ENCODE results near the gene SLC16A13.
"Not testable (repeated sequence)": the region's sequence is repeated elsewhere in the genome, so short reads cannot be mapped to it uniquely, and the experiment has no call there.

SLC16A13 gene

DNA sequence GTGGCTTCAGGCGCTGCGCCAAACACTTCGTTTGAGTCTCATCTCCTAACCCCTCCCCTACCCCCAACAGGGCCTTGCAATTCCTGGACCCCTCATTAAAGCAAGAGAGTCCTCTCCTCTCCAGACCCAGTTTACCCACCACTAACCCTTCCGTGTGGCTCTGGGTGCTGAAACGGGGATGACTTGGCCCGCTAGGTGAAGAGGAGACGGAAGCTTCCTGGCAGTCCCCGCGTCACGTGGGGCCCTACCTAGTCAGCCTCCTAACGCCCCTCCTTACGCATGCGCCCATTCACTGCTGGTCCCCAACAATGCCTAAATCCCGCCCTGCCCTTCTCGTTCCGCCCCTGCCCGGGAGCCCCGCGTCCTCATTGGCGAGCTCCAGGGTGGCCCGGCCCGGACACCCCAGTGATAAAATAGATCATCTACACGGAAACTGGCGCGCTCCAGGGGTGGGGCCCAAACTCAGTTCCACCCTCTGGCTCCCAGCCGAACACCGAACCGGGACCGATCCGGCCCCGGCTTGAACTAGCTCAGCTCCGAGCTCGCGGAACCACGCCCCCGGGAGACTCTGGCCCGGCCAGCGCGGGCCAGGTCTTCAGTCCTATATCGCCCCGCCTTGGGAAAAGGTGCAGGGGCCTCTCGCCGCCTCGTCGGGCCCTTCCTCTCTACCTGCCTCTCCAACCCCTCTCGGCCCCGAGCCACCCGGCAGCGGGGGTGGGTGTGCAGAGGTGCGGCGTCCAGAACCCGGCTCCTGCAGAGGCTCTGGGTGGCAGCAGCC is at the start of gene SLC16A13:
TSS of gene SLC16A13 (plus strand) at position 425 of the 778 bp plus-strand sequence. CDS start 368 bp downstream, outside the sequence.
- DNase-seq: peak; percentile 97

DNA sequence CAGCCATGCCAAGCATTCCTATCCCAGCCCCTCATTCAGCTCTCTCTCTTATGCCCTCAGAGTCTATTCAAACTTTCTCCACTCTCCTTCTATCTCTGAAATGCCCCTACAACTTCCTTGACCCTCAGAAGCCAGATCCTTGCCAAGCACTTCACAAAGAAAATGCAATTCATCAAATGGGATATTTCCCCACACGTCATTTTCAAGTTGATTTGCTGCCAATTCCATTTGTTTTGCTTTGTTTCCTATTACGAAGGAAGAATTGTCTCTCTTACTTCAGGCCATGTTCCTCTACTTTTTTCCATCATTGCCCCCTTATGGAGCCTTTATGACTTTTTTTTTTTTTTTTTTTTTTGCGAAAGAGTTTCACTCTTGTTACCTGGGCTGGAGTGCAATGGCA is 49.1 kb upstream of the SLC16A13 start:
- no peak for DNase-seq

DNA sequence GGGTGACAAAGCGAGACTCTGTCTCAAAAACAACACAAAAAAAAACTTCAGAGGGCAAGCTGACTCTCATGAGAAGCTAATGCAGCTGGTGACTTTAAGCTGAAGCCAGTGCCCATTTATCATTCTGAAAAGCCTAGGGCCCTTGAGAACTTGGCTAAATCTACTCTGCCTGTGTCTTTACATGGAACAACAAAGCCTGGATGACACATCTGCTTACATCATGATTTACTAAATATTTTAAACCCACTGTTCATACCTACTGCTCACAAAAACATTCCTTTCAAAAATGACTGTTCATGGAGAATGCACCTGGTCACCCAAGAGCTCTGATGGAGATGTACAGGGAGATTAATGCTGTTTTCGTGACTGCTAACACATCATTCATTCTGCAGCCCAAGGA is 46.0 kb upstream of the SLC16A13 start:
- DNase-seq: no peak

GRCh38 chr17:6993613-6994056 is 42.2 kb upstream of the SLC16A13 start:
- DNase-seq: not testable (repeated sequence)

DNA sequence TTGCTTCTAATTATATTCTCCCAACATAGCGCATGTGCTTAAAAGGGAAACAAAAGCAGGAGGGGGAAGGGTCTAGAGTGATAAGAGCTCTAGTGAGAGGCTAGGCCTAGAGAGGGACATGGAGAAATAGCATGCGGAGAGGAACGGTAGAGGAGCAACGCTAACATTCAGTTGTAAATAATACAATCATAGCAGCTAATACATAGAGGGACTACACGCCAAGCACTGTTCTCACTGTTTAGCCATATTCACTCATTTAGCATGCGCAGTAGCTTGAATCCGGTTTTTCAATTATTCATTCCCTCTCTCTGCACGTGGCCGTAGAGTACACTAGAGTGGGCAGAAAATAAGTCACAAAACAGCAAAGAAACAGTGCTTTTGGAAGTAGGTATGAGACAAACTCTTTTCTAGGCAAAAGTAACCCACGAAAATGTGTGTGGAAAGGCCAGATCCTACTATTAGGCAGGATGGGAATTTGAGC is 41.7 kb upstream of the SLC16A13 start:
- no peak for DNase-seq

DNA sequence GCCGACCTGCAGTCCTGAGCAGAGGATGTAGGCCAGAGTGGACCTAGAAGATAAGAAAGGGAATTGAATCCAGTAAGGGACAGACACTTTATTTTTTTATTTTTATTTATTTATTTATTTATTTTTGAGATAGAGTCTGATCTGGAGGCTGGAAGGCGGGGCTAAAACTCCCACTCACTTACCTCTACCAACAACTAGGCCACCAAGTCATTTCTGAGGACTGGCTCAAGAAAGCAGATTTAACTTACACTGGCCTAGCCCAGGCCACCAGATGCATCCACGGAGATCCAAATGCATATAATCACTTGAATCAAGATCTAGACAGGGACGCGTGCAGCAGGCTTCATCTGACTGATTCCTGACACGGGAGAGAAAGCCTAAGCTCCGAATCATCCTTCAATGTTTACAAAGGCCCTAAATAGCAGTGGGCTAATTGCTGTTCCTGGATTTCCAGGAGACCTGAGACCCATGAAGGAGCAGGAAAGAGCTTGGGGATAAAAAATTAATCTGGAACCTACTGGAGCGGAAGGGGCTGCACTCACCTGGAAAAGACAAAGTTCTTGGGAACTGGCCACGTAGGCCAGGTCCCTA is 41.1 kb upstream of the SLC16A13 start:
- DNase-seq: no peak

GRCh38 chr17:6995500-6996255 is 40.1 kb upstream of the SLC16A13 start, which contains the start of gene ALOX12:
ALOX12 (plus strand) TSS chr17:6996049; CDS start chr17:6996118, 69 bp downstream.
- DNase-seq: no peak

- no peak for DNase-seq
Measured at GRCh38 chr17:6996256-6997011, 39.4 kb upstream of the SLC16A13 start.

- DNase-seq: no peak
Measured at GRCh38 chr17:6997171-6997570, 38.6 kb upstream of the SLC16A13 start.

DNA sequence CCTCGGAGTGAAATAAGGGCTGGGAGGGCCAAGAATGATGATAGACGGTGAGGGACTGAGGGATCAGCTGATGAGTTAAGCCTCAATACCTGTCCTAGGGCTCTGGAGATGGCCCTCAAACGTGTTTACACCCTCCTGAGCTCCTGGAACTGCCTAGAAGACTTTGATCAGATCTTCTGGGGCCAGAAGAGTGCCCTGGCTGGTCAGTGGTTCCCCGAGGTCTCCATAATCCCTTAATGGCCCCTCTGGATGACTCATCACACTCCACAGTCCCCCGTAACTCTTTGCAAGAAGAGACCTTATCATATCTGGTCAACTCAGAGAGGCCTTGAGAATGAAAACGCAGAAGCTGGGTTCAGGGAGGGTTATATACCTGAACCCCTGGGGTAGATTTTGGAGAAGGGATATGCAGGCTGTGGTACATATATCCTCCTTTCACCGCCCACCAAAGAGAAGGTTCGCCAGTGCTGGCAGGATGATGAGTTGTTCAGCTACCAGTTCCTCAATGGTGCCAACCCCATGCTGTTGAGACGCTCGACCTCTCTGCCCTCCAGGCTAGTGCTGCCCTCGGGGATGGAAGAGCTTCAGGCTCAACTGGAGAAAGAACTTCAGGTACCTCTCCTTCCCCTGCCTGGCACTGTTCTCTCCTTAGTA is 36.8 kb upstream of the SLC16A13 start:
- no peak for DNase-seq

- no peak for DNase-seq
Measured at GRCh38 chr17:7001318-7001961, 34.4 kb upstream of the SLC16A13 start.

DNA sequence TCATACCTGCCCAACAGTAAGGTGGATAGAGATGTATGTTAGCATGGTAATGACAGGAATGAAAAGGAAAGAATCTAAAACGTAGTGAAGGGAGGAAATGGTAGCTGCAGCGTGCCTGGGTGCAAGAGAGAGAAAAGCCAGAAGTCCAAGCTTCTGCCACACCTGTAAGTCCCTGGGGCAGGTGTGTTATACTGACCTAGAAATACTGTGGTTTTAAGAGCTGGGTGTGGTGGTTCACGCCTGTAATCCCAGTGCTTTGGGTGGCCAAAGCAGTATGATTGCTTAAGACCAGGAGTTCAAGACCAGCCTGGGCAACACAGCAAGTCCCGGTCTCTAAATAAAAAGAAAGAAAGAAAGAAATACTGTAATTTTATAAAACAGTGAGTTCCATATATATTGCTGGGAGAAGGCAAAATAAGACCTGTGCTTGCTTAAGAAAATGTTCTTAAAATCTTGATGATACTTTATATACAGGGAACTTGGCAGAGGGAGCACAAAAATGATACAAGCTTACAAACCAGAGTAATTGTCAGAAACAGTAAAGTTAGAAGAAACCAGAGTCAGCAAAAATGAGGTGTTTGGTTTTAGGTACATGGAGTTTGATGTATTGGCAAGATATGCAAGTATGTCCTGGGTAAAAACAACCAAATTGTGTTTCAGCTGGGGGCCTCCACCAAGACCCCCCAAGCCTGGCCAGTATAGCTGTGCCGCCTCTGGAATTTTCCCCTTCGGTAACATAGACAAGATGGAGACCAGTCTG is 33.3 kb upstream of the SLC16A13 start:
- no peak for DNase-seq

- DNase-seq: no peak
Measured at GRCh38 chr17:7003745-7004144, 32.1 kb upstream of the SLC16A13 start.

GRCh38 chr17:7004398-7005253 is 31.2 kb upstream of the SLC16A13 start:
- DNase-seq: peak; percentile 66

- DNase-seq: no peak
Measured at GRCh38 chr17:7005716-7006115, 30.1 kb upstream of the SLC16A13 start.

DNA sequence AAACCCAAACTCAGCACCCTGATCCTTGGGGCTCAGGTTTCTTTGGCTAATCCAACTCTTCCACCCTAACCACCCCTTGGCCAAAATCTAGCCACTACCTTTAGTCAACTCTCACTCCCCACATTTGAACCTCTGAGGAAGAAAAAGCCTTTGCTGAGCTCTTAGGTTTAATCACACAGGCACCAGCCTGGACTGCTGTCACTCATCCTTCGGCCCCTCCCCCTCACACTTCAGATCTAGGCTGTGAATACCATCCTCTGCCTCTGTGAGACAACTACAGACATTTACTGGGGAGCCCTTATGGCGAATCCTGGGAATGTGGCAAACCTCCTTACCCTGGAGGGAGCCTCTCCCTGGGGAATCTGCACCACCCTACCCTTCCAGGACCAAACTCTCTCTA is 28.7 kb upstream of the SLC16A13 start:
- no peak for DNase-seq

DNA sequence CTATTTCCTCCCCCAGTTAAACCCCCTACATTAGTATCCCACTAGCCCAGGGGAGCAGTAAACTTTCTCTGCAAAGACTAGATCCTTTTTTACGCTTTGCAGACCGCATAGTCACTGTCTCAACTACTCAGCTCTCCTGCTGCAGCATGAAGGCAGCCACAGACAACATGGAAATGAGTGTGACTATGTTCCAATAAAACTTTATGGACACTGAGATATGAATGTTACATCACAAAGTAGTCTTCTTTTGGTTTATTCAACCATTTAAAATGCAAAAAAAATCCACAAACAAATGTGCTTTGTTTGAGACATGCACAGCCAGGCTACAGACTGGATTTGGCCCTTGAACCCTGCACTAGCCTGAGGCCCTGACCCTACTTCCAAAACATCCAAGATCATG is 25.3 kb upstream of the SLC16A13 start:
- no peak for DNase-seq

GRCh38 chr17:7011415-7011814 is 24.4 kb upstream of the SLC16A13 start:
- DNase-seq: no peak

DNA sequence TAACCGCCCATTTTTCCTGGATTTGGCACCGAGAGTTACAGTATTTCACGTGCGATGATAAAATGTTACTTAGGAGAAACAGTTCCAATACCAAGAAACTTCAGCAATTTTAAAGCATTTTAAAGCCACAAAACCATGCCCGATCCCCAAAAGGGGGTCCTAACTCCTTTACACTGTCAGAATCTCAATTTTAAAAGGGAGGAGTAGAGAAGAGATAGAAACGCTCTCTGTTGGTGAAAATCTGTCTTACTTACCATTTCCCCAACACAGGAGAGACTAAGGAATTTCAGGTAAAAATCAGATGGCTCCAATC is 23.9 kb upstream of the SLC16A13 start:
- DNase-seq: no peak
